Transverse colon (tissue), 4 donors: Measurements from ENCODE around the gene ZNF341. TPM values are rescaled to one million over a fixed set of nuclear protein-coding genes. Genes with fewer than 3 reads are reported as not detected.

Source experiments
- DNase-seq: peaks from one replicate; pipeline ENCODE4 v3.0.0-alpha.2; 2019
- H3K27ac ChIP-seq, 4 donors: fragments of 200-600 bp; sonication (generic); 2 replicates each; pipeline ENCODE4 v1.5.1; 2016 to 2018; ENCODE audit warnings: inconsistent platforms in 4 of 4
- H3K27me3 ChIP-seq: fragments of 200-600 bp; sonication (generic); 2 replicates; pipeline ENCODE4 v1.5.1; 2017; ENCODE audit warnings: inconsistent platforms
- H3K36me3 ChIP-seq, 4 donors: fragments of 200-600 bp; sonication (generic); 2 replicates each; pipeline ENCODE4 v1.5.1; 2017 to 2019; ENCODE audit warnings: inconsistent platforms in 4 of 4
- H3K4me1 ChIP-seq, 4 donors: fragments of 200-600 bp; sonication (generic); 2 replicates each; pipeline ENCODE4 v1.5.1; 2017 to 2020; ENCODE audit warnings: inconsistent platforms in 4 of 4
- H3K4me3 ChIP-seq, 4 donors: fragments of 200-600 bp; sonication (generic); 1 replicate in 1 of 4; 2 replicates in 3 of 4; pipeline versions ENCODE4 v1.5.1 to v1.6.1; 2017 to 2019; ENCODE audit warnings: inconsistent platforms in 4 of 4
- H3K9me3 ChIP-seq, 2 donors: fragments of 200-600 bp; sonication (generic); 2 replicates each; pipeline ENCODE4 v1.5.1; 2017 to 2019; ENCODE audit warnings: inconsistent platforms in 2 of 2
- EP300 ChIP-seq: sonication (generic); formaldehyde crosslinking; IDR thresholded peaks from one replicate; pipeline ENCODE4 v1.6.1; 2017; ENCODE audit warnings: antibody characterized with exemption, low read depth
- POLR2A ChIP-seq: fragments of 450-650 bp; IDR thresholded peaks from one replicate; pipeline ENCODE4 v1.6.1; 2016; ENCODE audit warnings: antibody characterized with exemption, mild to moderate bottlenecking, moderate library complexity
- POLR2AphosphoS5 ChIP-seq, 3 donors: sonication (generic); formaldehyde crosslinking; IDR thresholded peaks; one replicate each; pipeline ENCODE4 v1.6.1; 2016; ENCODE audit warnings: antibody characterized with exemption in 3 of 3
- WGBS, 2 donors: methylation state at CpG; one replicate each; pipeline ENCODE4 v1.1.5; 2018; ENCODE audit warnings: low coverage in 1 of 2; 5-methylcytosine and 5-hydroxymethylcytosine counted together
- in situ Hi-C, 4 donors: fragments of 200-750 bp; cut with MboI; loops; one replicate each; pipeline versions ENCODE4 v1.15.0 to v1.15.1; 2017; ENCODE audit warnings: low sequenced_read_pairs in 3 of 4, low pct_ligation_motif_present in 1 of 4, low pct_unique_long_range_greater_than_20kb in 1 of 4
- intact Hi-C: fragments of 100-400 bp; cut with DNase I; formaldehyde crosslinking; loops from one replicate; pipeline ENCODE4 v1.15.1; 2023; ENCODE audit warnings: low total_unique reads
- total RNA-seq, 4 donors: library from RNA; depleted of rRNA; stranded (reverse); fragments of >200 nt; gene quantifications; one replicate each; pipeline ENCODE4 v1.1.0, GENCODE V29; 2016
- TF ChIP-seq, protein P1 (sequence below), 5 experiments: fragments of 200-600 bp in 3 of 5; fragments of 450-650 bp in 2 of 5; sonication (generic) in 3 of 5; IDR thresholded peaks; 1 replicate in 2 of 5; 2 replicates in 3 of 5; pipeline ENCODE4 v1.5.1; 2016 to 2017; ENCODE audit warnings: antibody characterized with exemption in 5 of 5, inconsistent platforms in 3 of 5, mild to moderate bottlenecking in 2 of 5, moderate library complexity in 1 of 5

ZNF341 gene
- total RNA-seq, 4 donors from 2014 or later, result 3.8 to 7.2 (median 7.1) TPM

- intact Hi-C loops, result no loop called here
- in situ Hi-C loops, result no loop called here
- Histone ChIP-seq H3K9me3 (no peaks in the 10 kb centered on the region), H3K4me1 (peaks cover 83 to 99% (median 97%) of the 10 kb centered on the region in 4 donors), H3K36me3 (no peaks in the 10 kb centered on the region), H3K27ac (peak overlapping the region; percentile 77 to 81 (median 79)), H3K4me3 (no peak overlapping the region), H3K27me3 (no peaks in the 10 kb centered on the region)
- no peak for TF ChIP-seq POLR2A
- TF ChIP-seq, protein P1, sequence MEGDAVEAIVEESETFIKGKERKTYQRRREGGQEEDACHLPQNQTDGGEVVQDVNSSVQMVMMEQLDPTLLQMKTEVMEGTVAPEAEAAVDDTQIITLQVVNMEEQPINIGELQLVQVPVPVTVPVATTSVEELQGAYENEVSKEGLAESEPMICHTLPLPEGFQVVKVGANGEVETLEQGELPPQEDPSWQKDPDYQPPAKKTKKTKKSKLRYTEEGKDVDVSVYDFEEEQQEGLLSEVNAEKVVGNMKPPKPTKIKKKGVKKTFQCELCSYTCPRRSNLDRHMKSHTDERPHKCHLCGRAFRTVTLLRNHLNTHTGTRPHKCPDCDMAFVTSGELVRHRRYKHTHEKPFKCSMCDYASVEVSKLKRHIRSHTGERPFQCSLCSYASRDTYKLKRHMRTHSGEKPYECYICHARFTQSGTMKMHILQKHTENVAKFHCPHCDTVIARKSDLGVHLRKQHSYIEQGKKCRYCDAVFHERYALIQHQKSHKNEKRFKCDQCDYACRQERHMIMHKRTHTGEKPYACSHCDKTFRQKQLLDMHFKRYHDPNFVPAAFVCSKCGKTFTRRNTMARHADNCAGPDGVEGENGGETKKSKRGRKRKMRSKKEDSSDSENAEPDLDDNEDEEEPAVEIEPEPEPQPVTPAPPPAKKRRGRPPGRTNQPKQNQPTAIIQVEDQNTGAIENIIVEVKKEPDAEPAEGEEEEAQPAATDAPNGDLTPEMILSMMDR (IDR thresholded peaks at IDR 0.05), result no peak
- no peak for TF ChIP-seq EP300
- no peak for TF ChIP-seq POLR2AphosphoS5 (IDR thresholded peaks at IDR 0.05)
- no peak for DNase-seq
- WGBS, 2 donors, result 53 to 60% methylated on average over 3 of the region's 3 CpGs
Observed at GRCh38 chr20:33828967-33829560, 97.3 kb downstream of the ZNF341 start.

DNA sequence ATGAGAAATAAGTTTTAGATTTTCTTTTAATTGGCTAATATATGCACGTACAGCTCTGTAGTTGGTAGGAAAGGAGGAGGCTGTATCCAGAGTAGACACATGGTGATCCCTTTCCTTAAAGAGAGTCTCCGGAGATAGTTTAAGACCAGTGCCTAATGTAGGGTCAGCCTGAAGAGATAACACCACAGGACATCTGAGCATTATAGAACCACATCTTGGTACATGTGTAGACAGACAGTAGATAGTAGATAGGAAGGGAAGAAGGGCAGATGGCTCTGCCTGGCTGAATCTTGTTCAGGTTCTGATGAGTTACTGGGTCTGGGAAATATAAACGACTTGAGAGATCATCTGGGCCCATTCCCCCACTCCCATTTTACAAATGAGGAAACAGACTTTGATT, 97.8 kb downstream of the ZNF341 start:
- WGBS, 2 donors, result 68 to 76% methylated on average over 3 of the region's 3 CpGs
- Histone ChIP-seq H3K27me3 (no peaks in the 10 kb centered on the region), H3K9me3 (no peaks in the 10 kb centered on the region), H3K4me1 (peaks cover 78 to 98% (median 93%) of the 10 kb centered on the region in 4 donors), H3K36me3 (no peaks in the 10 kb centered on the region), H3K27ac (peak overlapping the region; percentile 77 to 81 (median 79)), H3K4me3 (no peak overlapping the region)
- TF ChIP-seq EP300 (no peak), POLR2AphosphoS5 (IDR thresholded peaks at IDR 0.05) (no peak), POLR2A (no peak)
- TF ChIP-seq, protein P1 (IDR thresholded peaks at IDR 0.05), result no peak
- no peak for DNase-seq
- in situ Hi-C loops (no loop called here), intact Hi-C loops (no loop called here)

DNA sequence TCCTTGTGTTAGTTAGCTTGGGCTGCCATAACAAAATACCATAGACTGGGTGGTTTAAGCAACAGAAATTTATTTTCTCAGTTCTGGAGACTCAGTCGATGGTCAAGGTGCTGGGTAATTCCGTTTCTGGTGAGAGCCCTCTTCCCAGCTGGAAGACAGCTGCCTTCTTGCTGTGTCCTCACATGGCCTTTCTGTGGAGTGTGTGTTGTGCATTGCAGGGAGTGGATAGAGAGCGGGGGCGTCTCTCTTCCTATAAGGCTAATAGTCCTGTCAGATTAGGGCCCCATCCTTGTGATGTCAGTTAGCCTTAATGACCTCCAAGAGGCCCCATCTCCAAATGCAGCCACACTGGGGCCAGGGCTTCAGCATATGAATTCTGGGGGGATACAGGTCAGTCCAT, 98.6 kb downstream of the ZNF341 start:
- TF ChIP-seq POLR2AphosphoS5 (IDR thresholded peaks at IDR 0.05) (no peak), EP300 (no peak), POLR2A (no peak)
- TF ChIP-seq, protein P1 (IDR thresholded peaks at IDR 0.05), result no peak
- DNase-seq, result peak; percentile 7
- WGBS, 2 donors, result 44% methylated on average over 4 of the region's 4 CpGs; no CpG with 5 or more reads in 1 of the 2 donors
- Histone ChIP-seq H3K27ac (peak overlapping the region; percentile 77 to 81 (median 79)), H3K9me3 (no peaks in the 10 kb centered on the region), H3K4me3 (no peak overlapping the region), H3K4me1 (peaks cover 71 to 94% (median 86%) of the 10 kb centered on the region in 4 donors), H3K27me3 (no peaks in the 10 kb centered on the region), H3K36me3 (peaks cover 0 to 3% (median 0%) of the 10 kb centered on the region in 4 donors)
- in situ Hi-C loops (no loop called here), intact Hi-C loops (no loop called here)

GRCh38 chr20:33832103-33832804, 100.5 kb downstream of the ZNF341 start:
- H3K27ac ChIP-seq, result peak overlapping the region; percentile 77 to 81 (median 81)
- peak; percentile 9 for TF ChIP-seq EP300
- TF ChIP-seq, protein P1 (IDR thresholded peaks at IDR 0.05), result no peak
- TF ChIP-seq POLR2A, result peak; percentile 8
- peak in 2 of 3 donors; percentile 30 to 82 for TF ChIP-seq POLR2AphosphoS5 (IDR thresholded peaks at IDR 0.05)
- H3K36me3 ChIP-seq, result peaks cover 0 to 3% (median 0%) of the 10 kb centered on the region in 4 donors
- in situ Hi-C loops (no loop called here), intact Hi-C loops (no loop called here)
- 31 to 33% methylated on average over 8 to 11 of the region's 11 CpGs for WGBS, 2 donors
- peak; percentile 88 for DNase-seq
- H3K4me1 ChIP-seq, result peaks cover 71 to 94% (median 83%) of the 10 kb centered on the region in 4 donors
- no peaks in the 10 kb centered on the region for H3K9me3 ChIP-seq
- H3K27me3 ChIP-seq, result no peaks in the 10 kb centered on the region
- H3K4me3 ChIP-seq, result peak overlapping the region in 1 of 4 donors; percentile 6
